HG03439 (cell line): ENCODE data around the gene SGF29.
"Not testable (repeated sequence)": the region's sequence is repeated elsewhere in the genome, so short reads cannot be mapped to it uniquely, and the experiment has no call there.

Experiments used
- ATAC-seq: cut with Tn5 transposase; IDR thresholded peaks from one replicate; pipeline ENCODE4 v1.9.1; 2021; ENCODE audit warnings: mild to moderate bottlenecking, moderate library complexity; ENCODE audit not compliant: unreplicated experiment

Gene SGF29

DNA sequence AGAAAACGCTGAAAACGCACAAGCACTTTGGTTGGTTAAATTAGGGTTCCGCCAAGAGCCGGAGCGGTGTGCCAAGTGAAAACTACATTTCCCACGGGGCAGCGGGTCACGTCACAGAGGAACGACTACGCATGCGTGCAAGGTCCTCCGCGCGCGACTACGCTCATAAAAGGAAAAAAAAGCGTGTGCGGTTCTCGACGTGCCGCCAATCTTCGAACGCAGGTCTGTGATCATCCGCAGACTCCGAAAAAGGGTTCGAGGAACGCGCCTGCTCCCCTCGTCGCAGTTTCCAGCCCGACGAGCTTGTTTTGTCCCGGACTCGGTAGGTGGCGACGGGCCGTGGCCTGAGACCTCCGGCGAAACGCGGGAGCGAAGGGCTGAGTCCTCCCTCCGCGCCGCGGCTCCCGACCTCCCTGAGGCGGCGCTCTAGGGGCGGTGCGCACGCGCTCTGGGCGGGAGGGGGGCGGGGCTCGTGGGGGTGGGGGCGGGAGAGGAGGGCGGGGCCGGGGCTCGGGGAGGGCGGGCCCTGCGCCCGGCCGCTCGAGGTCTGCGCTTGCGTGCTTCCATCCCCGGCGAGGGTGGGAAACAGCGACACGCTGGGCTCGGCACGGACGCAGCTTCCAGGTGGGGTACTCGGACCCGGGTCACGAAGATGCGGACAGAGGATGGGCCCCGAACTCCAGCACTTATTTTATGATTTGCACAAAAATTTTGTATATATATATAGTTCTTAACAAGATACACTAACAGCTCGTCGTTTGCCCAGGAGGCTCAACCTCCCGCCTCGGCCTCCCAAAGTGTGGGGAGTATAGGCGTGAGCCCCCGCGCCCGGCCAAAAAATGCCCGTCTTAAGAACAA, at the start of gene SGF29:
Gene SGF29, plus strand, starts transcription at position 145 of the 858 bp plus-strand sequence. CDS start 27,150 bp downstream, outside the sequence.
- peak; percentile 88 for ATAC-seq

DNA sequence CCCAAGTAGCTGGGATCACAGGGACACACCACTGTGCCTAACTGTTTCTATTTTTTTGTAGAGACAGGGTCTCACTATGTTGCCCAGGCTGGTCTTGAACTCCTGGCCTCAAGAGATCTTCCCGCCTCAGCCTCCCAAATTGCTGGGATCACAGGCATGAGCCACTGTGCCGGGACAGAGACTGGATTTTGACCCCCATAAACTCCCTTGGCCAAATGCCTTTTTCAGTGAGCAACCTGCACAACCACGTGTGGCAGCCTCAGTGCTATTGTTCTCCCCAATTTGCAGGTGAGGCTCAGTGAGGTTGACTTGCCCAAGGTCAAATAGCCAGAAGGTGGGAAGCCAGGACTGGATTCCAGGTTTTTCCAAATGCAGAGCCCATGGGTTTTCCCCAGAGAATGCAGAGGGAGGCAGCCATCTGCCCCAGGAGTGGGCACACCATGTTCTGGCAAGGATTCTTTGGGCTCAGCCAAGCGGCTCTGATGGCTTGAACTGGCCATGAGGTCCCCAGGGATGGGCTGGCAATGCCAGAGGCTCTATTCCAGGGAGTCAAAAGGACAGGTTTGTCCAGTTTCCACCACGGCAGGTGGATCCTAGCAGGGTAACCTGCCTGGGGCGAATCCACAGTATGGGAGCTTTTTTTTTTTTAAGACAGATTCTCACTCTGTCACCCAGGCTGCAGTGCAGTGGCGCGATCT, 48.9 kb upstream of the SGF29 start:
- ATAC-seq, result no peak

DNA sequence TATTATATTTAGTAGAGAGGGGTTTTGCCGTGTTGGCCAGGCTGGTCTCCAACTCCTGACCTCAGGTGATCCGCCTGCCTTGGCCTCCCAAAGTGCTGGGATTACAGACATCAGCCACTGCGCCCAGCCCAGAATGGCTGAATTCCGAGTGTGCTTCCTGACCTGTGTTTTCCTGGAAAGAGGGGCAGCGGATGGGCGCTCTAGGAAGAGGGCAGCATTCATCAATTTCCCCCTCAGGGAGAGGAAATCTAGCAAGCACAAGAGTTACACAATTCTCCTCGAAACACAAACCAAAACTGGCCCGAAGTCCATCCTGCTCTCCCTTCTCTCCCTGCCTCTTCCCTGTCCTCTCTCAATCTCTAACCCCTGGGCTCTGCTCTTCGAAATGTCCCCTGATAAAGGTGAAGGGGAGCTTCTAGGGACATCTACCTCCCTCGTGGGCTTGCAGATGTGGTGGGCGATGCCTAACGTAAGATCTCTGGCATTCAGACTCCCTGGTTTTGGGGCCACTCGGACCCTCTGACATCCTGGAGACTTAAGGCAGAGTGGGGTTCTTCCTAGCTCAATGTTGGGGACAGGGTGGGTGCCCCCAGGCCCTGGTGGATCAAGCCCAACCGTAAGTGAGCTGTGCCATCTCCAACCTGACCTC, 48.1 kb upstream of the SGF29 start:
- no peak for ATAC-seq

DNA sequence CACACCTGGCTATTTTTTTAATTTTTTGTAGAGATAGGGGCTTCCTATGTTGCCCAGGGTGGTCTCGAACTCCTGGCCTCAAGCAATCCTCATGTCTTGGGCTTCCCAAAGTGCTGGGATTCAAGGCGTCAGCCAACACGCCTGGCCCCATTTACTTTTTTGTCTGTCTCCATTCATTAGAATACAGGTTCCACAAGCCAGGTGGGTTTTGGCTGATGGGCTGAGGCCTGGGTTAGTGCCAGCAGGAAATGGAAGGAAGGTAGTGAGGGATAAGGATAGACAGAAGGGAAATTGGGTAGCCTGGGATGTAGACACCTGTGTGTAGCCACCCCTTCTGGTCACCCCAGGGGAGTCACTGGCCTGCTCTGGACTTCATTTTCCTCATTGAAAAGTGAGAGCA, 42.7 kb upstream of the SGF29 start:
- ATAC-seq, result no peak

DNA sequence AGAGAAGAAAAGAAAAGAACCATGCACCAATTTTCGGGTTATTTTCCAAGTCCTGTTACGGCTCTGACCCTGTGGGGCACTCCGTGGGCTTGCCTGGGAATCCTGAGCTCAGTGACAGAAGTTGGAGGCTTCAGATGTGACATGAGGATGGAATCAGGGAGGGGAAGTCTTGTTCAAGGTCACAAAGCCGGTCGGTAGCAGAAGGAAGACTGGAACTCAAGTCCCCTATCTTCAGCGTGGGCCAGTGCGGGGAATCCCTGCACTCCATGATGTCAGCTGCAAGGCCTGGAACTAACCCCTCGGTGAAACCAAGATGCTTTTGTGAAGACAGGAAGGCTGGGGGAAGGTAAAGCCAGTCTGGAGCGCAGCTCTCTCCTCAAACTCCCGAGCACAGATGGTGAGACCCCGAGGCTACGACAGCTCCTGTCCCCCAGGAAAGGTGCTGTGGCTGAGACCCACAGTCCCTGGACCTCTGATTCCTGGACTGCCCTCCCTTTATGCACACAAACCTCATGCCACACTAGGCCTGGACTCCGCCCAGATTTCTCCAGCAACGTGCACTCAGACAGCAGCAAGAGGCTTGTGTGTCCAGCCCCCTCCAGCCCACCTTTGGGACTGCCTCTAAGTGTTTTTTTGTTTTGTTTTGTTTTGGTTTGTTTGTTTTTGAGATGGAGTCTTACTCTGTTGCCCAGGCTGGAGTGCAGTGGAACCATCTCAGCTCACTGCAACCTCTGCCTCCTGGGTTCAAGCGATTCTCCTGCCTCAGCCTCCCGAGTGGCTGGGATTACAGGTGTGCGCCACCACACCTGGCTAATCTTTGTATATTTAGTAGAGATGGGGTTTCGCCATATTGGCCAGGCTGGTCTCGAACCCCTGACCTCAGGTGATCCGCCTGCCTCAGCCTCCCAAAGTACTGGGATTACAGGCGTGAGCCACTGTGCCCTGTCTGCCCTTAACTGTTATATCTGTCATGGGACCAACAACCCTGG, 41.6 kb upstream of the SGF29 start:
- no peak for ATAC-seq

DNA sequence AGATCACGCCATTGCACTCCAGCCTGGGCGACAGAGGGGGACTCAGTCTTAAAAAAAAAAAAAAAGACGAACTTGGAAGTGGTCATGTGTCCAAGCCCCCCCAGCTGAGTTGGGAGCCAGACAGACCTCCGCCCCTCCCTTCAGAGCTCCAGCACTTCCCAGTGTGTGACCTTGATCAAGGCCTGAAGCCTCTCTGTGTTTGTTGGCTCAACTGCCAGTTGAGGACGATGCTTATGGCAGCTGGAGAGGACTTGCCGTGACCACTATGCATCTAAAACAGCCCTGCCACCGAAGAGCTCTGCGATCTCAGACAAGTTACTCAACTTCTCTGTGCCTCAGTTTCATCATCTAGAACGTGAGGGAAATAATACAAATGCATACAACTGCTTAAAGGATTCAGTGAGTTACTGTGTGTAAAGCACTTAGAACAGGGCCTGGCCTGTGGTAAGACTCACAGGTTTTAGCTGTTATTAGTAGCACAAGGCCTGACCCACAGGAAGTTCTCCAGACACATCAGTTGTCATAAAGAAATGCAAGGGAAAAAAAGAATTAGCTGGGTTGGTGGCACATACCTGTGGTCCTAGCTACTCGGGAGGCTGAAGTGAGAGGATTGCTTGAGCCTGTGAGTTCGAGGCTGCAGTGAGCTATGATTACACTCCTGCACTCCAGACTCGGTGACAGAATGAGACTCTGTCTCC, 40.1 kb upstream of the SGF29 start:
- no peak for ATAC-seq

DNA sequence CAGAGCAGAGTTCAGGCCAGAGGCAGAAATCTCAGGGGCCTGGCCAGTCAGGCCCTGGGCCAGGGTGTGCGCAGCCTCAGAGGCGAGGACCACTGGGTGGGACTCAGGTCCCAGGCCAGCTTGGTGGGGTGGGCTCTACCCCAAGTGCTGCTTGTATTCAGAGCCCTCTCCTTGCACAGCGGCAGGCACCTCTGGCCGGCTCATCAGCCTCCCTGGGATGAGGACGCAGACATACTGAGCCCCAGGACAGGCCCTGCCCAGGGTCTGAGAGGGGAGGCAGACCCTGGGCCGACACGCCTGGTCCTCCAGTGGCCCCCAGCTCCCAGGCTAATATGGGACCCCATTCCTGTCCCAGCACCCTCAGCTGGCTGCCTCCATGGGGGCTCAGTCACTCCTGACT, 39.5 kb upstream of the SGF29 start:
- ATAC-seq, result no peak

DNA sequence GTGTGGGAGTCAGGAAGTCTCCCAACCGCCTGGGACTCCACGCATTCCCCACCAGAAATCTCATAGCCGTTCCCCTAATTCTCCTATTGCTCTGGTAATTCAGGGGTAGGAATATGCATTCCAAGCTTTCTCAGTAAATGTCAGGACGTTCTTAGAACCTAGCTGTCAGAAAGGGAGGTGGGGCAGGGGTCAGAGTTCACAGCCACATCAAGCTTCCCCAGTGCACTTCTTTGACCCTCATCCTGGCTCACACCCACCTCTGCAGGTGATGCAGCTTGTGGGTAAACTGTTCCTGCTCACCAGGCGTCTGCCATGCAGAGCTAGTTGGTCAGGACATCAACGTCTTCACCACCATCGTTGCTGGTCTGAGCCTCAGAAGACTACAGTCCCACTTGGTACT, 33.0 kb upstream of the SGF29 start:
- no peak for ATAC-seq

DNA sequence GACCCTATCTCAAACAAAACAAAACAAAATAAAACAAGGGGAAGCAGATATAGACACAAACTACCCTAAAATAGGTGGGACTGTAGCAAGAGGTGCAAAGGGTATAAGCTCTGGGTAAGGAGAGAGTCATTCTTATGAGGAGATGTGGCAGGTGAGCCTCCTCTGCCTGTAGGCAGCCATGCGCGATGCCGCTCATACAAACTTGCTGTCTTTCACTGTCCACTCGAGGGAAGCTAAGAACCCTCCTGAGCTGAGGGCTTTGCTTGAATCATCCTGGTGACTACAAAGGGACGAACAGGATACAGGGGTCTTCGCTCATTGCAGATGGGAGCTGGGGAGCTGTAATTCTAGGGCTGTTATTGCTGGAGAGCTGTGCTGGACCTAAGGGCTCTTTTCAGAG, 32.3 kb upstream of the SGF29 start:
- no peak for ATAC-seq

DNA sequence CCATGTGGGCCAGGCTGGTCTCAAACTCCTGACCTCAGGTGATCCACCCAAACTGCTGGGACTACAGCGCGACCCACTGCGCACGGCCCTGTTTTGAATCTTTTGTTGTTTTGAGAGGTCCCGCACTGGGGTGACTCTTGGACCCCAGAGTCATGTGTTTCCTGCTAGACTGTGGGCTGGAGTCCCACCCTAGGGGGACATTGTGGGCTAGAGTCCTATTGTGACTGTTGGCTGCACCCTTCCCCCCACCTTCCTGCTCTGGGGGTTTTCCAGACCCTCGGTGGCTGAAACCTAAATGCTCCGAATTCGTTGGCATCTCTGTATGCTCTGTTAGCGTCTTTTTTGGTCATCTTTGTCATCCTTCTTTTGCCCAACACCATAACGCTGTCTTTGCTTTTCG, 30.9 kb upstream of the SGF29 start:
- no peak for ATAC-seq

DNA sequence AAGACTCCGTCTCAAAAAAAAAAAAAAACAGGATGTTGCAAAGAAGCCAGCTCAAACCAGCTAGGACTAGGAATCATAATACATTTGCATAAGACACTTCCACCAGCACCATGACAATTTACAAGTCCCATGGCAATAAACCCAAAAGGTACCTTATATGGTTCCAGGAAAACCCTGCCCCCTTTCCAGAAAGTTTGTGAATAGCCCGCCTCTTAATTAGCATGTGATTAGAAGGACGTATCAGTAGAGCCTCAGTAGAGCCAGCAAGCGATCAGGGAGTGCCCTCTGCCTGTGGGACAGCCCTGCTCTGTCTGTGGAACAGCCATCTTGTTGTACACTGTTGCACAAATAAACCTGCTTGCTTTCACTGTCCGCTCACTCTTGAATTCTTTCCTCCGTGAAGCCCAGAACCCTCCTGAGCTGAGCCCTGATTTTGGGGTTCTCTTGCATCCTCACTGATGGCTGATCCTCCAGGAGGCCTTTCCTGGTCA, 29.0 kb upstream of the SGF29 start:
- no peak for ATAC-seq

DNA sequence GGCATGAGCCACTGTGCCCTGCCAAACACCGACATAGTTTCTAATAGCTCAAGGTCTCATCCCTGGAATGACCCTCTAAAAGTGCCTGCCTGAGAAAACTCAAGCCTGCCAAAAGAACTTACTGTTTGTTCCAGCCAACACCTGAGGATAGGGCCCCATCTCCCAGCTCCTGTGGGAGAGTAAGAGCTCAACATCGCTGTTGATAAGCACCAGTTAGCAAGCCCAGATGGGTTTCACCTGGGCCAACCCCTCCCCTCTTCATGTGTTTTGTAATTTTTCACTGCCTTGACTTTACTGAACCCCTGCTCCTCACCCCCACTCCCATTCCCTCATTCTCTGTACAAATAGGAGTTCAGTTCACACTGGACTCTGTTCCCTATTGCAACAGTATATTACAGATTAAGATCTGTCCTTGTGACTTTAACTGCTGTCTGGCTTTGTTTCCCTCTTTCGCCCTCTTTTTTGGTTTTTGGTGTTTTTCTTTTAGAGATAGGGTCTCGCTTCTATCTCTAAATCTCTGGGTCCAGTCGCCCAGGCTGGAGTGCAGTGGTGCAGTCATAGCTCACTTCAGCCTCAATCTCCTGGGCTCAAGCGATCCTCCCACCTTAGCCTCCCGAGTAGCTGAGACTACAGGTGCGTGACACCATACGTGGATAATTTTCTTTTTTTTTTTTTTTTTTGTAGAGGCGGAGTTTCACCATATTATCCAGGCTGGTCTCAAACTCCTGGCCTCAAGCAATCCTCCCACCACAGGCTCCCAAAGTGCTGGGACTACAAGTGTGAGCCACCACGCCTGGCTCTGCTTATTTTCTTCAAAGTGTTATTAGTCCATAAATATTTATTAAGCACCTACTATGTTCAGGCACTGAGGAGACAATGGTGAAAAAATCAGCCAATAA, 27.3 kb upstream of the SGF29 start:
- ATAC-seq, result no peak

DNA sequence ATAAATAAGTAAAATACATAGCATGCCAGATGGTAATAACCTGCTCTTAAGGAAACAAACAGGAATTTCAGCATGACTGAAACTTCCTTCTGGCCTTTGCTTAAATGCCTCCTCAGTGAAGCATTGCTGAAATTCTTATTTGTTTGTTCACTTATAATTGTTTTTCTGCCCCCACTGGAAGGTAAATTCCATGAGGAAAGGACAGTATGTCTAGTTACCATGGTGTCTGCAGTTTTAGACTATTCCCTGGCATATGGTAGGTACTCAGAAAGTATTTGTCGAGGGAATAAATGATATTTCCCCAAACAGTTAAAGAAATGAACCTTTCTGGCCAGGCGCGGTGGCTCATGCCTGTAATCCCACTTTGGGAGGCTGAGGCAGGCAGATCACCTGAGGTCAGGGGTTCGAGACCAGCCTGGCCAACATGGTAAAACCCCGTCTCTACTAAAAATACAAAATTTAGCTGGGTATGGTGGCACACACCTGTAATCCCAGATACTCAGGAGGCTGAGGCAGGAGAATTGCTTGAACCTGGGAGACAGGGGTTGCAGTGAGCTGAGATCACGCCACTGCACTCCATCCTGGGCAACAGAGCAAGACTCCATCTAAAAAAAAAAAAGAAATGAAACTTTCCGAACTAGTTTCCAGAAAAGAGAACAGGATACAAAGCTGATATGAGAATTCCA, 26.5 kb upstream of the SGF29 start:
- ATAC-seq, result not testable (repeated sequence)

DNA sequence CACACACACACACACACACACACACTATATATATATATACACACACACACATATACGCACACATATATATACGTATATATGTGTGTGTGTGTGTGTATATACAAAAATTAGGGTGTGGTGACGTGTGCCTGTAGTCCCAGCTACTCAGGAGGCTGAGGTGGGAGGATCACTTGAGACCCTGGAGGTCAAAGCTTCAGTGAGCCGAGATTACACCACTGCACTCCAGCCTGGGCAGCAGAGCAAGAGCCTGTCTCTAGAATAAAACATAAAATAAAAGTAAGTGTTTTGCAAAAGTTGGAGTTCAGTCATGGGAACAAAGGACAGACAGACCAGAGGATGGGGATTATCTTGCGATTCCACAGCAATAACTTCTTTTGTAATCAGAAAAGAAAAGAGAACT, 25.7 kb upstream of the SGF29 start:
- ATAC-seq, result no peak

DNA sequence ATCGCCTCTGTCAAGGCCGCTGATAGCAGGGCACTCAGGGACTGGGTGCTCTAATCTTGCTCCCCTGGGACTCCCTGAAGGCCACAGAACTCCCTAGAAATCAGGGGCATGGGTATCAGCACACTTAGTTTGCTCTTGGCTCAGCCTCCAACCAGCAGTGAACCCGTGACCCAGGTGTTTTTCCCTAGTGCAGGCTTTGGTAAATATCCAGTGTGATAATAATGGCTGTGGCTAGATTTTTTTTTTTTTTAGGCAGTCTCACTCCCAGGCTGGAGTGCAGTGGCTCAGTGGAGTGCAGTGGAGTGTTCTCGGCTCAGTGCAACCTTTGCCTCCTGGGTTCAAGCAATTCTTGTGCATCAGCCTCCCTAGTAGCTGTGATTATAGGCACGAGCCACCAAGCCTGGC, 25.3 kb upstream of the SGF29 start:
- no peak for ATAC-seq

DNA sequence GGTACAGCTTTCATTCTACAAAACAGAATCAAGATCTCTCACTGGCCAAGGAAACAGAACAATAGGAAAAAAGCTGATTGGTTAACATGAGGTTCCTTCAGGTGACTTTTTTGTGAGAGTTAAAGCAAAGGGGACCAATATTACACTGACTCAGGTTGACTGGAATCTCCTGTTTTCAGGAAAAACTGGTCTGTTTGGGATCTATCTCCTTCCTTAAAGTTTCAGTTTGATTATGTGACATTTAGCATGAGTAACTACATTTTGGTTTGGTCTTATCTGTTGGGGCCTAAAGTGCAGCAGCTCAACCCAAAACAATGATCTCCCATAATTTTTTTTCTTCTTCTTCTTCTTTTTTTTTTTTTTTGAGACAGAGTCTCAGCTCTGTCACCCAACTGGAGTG, 24.6 kb upstream of the SGF29 start:
- no peak for ATAC-seq

DNA sequence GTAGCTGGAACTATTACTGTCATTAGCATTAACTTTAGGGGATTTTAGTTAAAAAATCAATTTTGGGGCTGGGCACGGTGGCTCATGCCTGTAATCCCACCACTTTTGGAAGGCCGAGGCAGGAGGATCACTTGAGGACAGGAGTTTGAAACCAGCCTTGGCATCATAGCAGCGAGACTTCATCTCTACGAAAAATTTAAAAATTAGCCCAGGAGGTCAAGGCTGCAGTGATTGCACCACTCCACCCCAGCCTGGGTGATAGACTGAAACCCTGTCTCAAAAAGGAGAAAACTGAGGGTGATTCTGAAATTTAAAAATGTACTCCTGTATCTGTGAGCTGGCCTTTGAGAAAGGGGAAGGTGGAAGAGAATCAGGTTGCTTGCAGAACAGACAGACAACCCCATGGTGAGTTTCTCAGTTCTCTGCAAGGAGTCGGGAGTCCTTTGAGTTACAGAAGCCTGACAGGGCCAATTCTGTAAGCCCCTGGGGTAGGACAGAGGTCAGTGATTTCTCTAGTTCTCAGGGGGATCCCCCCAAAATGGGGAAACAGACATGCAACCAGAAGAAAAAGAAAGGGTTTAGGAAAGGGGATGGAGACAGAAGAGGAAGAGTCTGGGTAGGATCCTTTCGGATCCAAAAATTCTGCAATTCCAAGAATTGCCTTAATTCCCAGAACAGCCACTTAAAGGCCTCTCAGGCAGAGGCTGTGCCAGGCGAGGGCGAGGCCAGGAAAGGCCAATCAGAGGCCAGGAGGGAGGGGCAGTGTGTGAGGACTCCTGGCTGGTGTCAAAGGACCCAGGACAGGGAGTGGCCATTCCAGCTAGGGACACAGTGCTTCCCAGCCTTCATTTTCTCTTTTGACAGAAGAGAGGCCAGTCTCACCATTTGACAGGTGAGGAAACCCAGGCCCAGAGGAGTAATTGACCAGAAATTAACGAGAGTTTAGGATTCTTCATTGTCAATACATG, 21.7 kb upstream of the SGF29 start:
- ATAC-seq, result no peak
